HG03103 (cell line): ENCODE measurements around the gene KLF17.

Experiments
- ATAC-seq: cut with Tn5 transposase; IDR thresholded peaks from one replicate; pipeline ENCODE4 v1.9.1; 2021; ENCODE audit warnings: low read depth; ENCODE audit not compliant: unreplicated experiment

The KLF17 gene

GRCh38 chr1:44147582-44147981, 29.0 kb downstream of the KLF17 start:
- ATAC-seq = no peak

- no peak for ATAC-seq
These were observed 32.7 kb downstream of the KLF17 start for GRCh38 chr1:44151332-44151731.

GRCh38 chr1:44151808-44152207, 33.2 kb downstream of the KLF17 start:
- no peak for ATAC-seq

GRCh38 chr1:44152692-44153091, 34.1 kb downstream of the KLF17 start:
- no peak for ATAC-seq

- no peak for ATAC-seq
These were observed 35.4 kb downstream of the KLF17 start for GRCh38 chr1:44154049-44154448.

GRCh38 chr1:44157903-44158302, 39.3 kb downstream of the KLF17 start:
- no peak for ATAC-seq

GRCh38 chr1:44158871-44159270, 40.2 kb downstream of the KLF17 start:
- no peak for ATAC-seq

GRCh38 chr1:44161546-44161945, 42.9 kb downstream of the KLF17 start:
- ATAC-seq = no peak

- no peak for ATAC-seq
These were observed 50.0 kb downstream of the KLF17 start for GRCh38 chr1:44168520-44169098.

- ATAC-seq = no peak
These were observed 51.7 kb downstream of the KLF17 start for GRCh38 chr1:44170281-44170823.

GRCh38 chr1:44174630-44175029, 56.0 kb downstream of the KLF17 start:
- ATAC-seq = no peak
